ENCODE results near the gene LYSMD4. TPM values are rescaled to one million over a fixed set of nuclear protein-coding genes. Genes with fewer than 3 reads are reported as not detected.

Gene LYSMD4
- total RNA-seq, 1 donor from 2014 or later: 6.1 TPM

DNA sequence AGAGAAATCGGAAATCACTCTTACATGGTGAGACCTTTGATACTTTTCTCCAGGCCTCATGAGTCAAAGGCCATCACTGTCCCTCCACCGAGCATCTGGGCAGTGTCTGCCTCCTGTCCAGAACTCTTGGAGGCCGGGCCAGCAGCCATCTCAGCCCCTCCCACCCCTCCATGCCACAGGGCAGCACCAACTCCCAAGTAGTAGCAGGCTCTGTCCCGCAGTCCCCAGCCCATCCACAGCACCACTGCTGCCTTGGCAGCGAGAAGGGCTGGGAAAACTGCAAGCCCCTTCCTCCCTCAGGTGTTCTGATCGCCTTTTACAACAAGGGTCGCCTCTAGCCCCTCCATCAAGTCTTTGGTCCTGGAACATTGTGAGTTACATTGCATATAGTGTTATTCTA is 5.5 kb downstream of the LYSMD4 start:
- Mint-ChIP-seq H3K4me1 (peaks cover 8% of the 10 kb centered on the region), H3K36me3 (ENCODE audit: low read depth) (no peaks in the 10 kb centered on the region), H3K9me3 (no peaks in the 10 kb centered on the region), H3K4me3 (no peak overlapping the region), H3K27ac (no peak overlapping the region), H3K27me3 (no peaks in the 10 kb centered on the region)
- ChIA-PET POLR2A (interaction anchor here (0.6 kb wide), 1 partner anchor 245 kb away, joined by 4 read pairs; no protein-coding TSS in a partner anchor), CTCF (interaction anchor here (1.0 kb wide), 1 partner anchor 30 kb away, joined by 3 read pairs; no protein-coding TSS in a partner anchor)
- ATAC-seq (ENCODE audit: low read depth) (no peak), DNase-seq (no peak)
- intact Hi-C loops (cut with micrococcal nuclease): no loop called here
- TF ChIP-seq, protein P1, sequence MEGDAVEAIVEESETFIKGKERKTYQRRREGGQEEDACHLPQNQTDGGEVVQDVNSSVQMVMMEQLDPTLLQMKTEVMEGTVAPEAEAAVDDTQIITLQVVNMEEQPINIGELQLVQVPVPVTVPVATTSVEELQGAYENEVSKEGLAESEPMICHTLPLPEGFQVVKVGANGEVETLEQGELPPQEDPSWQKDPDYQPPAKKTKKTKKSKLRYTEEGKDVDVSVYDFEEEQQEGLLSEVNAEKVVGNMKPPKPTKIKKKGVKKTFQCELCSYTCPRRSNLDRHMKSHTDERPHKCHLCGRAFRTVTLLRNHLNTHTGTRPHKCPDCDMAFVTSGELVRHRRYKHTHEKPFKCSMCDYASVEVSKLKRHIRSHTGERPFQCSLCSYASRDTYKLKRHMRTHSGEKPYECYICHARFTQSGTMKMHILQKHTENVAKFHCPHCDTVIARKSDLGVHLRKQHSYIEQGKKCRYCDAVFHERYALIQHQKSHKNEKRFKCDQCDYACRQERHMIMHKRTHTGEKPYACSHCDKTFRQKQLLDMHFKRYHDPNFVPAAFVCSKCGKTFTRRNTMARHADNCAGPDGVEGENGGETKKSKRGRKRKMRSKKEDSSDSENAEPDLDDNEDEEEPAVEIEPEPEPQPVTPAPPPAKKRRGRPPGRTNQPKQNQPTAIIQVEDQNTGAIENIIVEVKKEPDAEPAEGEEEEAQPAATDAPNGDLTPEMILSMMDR (IDR thresholded peaks at IDR 0.05): no peak

DNA sequence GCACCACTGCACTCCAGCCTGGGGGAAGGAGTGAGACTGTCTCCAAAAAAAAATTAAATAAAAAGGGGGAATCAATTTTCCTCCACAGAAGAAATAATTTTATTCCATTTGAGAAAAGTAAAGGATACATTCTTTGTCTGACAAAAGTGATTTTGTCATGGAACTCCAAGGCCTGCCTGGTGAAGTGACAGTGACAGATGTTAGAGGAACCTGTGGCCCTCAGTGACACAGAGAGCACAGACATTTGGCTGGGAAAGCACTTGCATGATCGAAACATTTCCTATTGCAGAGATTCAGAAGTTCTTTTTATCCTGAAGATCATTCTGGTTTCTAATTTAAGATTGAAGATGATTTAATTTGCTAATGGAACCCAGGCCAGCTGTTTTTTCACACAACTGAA is 5.9 kb downstream of the LYSMD4 start:
- ATAC-seq (ENCODE audit: low read depth) (no peak), DNase-seq (no peak)
- ChIA-PET CTCF (interaction anchor here (1.0 kb wide), 1 partner anchor 30 kb away, joined by 3 read pairs; no protein-coding TSS in a partner anchor), POLR2A (interaction anchor here (0.6 kb wide), 1 partner anchor 244 kb away, joined by 4 read pairs; no protein-coding TSS in a partner anchor)
- peaks cover 5% of the 10 kb centered on the region for H3K4me1 Mint-ChIP-seq
- H3K27me3 Mint-ChIP-seq: no peaks in the 10 kb centered on the region
- TF ChIP-seq, protein P1 (IDR thresholded peaks at IDR 0.05): no peak
- H3K4me3 Mint-ChIP-seq: no peak overlapping the region
- no peak overlapping the region for H3K27ac Mint-ChIP-seq
- H3K36me3 Mint-ChIP-seq (ENCODE audit: low read depth): no peaks in the 10 kb centered on the region
- intact Hi-C loops (cut with micrococcal nuclease): no loop called here
- H3K9me3 Mint-ChIP-seq: no peaks in the 10 kb centered on the region

DNA sequence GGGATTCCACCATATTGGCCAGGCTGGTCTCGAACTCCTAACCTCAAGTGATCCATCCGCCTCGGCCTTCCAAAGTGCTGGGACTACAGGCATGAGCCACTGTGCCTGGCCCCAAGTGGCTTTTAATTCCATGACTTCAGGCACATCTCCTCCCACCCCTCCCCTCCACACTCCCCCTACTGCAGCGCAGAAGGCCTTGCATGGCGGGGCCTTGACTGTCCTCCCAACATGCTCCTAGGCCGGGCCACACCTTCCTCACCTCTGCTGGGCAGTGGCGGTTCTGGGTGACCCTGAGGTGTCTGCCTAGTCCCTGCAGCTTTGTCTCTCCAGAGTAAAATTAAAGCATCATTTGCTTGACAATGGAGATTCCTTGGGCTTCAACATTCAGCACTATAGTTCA is 6.9 kb downstream of the LYSMD4 start:
- no peak for DNase-seq
- no peak overlapping the region for H3K27ac Mint-ChIP-seq
- TF ChIP-seq, protein P1 (IDR thresholded peaks at IDR 0.05): no peak
- intact Hi-C loops (cut with micrococcal nuclease): no loop called here
- no peaks in the 10 kb centered on the region for H3K9me3 Mint-ChIP-seq
- no peak overlapping the region for H3K4me3 Mint-ChIP-seq
- no peaks in the 10 kb centered on the region for H3K36me3 Mint-ChIP-seq (ENCODE audit: low read depth)
- no peak for ATAC-seq (ENCODE audit: low read depth)
- no peaks in the 10 kb centered on the region for H3K4me1 Mint-ChIP-seq
- CTCF ChIA-PET: no interaction called here
- POLR2A ChIA-PET: no interaction called here
- H3K27me3 Mint-ChIP-seq: no peaks in the 10 kb centered on the region

DNA sequence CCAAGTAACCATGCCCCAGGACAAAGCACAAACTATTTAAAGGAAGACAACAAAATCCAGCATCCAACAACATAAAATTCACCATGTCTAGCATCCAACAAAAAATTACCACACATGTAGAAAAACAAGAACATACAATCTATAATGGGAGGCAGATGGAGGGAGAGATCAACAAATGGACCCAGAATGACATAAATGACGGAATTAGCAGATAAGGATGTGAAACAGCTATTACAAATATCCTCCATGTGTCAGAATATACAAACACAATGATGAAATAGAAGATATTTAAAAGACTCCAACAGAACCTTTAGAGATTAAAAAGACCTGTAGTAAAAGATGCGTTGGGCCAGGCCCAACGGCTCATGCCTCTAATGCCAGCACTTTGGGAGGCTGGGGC is 10.8 kb downstream of the LYSMD4 start:
- DNase-seq: no peak
- H3K4me3 Mint-ChIP-seq: no peak overlapping the region
- ATAC-seq (ENCODE audit: low read depth): no peak
- H3K27me3 Mint-ChIP-seq: no peaks in the 10 kb centered on the region
- H3K9me3 Mint-ChIP-seq: no peaks in the 10 kb centered on the region
- ChIA-PET POLR2A (interaction anchor here (0.6 to 1.0 kb wide), 2 partner anchors 11 to 374 kb away, joined by 4 read pairs; partner anchors contain the start of gene LYSMD4), CTCF (no interaction called here)
- H3K4me1 Mint-ChIP-seq: peaks cover 34% of the 10 kb centered on the region
- TF ChIP-seq, protein P1 (IDR thresholded peaks at IDR 0.05): no peak
- H3K27ac Mint-ChIP-seq: no peak overlapping the region
- intact Hi-C loops (cut with micrococcal nuclease): no loop called here
- peaks cover 4% of the 10 kb centered on the region for H3K36me3 Mint-ChIP-seq (ENCODE audit: low read depth)

DNA sequence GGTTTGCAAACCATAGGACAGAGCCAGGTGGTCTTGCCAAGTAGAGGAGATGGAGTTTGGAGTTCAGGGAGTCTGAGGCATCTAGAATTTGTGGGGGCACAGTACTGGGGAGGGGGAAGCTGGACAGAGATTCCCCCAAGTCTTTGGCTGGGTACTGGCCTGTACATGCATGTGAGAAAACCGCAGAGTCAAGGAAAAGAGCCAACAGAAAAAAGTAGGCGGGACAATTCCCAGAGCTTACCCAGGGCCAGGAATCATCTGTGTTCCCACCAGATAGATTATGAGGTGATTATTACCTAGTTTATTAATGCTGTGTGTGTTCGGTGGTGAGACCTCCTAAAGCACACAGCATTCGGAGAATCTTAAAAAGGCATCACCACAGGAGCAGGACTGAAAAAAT is 11.3 kb downstream of the LYSMD4 start:
- ChIA-PET CTCF (no interaction called here), POLR2A (no interaction called here)
- H3K27ac Mint-ChIP-seq: no peak overlapping the region
- intact Hi-C loops (cut with micrococcal nuclease): no loop called here
- TF ChIP-seq, protein P1 (IDR thresholded peaks at IDR 0.05): no peak
- no peaks in the 10 kb centered on the region for H3K27me3 Mint-ChIP-seq
- peaks cover 7% of the 10 kb centered on the region for H3K36me3 Mint-ChIP-seq (ENCODE audit: low read depth)
- ATAC-seq (ENCODE audit: low read depth) (no peak), DNase-seq (no peak)
- H3K4me1 Mint-ChIP-seq: peaks cover 39% of the 10 kb centered on the region
- H3K4me3 Mint-ChIP-seq: no peak overlapping the region
- no peaks in the 10 kb centered on the region for H3K9me3 Mint-ChIP-seq

Data from activated B cell treated with CpG ODN at 0.5 μM for 24 hours (primary cell).